CD4-positive, alpha-beta T cell treated with Interleukin-4 for 1 hour (primary cell): ENCODE results near the gene TMC4.

Experiments used
- DNase-seq, 2 donors: peaks; one replicate each; pipeline ENCODE4 v3.0.0-alpha.2; 2020 to 2022

Gene TMC4

DNA sequence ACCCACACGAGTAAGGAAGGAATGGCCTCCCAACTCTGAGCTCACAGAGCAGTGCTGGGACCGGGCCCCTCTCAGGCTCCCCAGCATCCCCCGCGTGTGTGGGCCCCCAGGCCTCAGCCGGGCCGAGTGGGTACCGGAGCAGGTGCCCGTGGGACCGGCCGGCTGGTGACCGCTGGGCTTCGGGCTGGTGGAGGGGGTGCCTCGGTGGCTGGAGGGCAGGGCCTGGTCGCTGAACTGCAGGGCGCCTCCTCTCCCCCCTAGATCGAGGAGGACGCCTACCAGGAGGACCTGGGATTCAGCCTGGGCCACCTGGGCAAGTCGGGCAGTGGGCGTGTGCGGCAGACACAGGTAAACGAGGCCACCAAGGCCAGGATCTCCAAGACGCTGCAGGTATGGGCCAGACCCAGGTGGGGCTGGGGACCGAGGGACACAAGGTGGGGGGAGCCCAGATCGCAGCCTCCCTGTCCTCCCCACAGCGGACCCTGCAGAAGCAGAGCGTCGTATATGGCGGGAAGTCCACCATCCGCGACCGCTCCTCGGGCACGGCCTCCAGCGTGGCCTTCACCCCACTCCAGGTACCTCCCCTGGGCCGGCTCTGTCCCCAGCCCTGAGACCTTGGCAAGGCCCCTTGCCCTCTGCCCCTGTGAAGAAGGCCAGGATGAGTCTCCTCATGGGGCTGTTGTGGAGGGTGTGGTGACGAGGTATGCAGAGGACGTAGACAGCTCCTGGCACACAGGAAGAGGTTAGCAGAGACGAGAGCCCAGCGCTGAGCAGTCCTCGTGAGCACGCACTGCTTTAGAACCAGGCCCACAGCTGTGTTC, 44.0 kb downstream of the TMC4 start:
- no peak for DNase-seq

DNA sequence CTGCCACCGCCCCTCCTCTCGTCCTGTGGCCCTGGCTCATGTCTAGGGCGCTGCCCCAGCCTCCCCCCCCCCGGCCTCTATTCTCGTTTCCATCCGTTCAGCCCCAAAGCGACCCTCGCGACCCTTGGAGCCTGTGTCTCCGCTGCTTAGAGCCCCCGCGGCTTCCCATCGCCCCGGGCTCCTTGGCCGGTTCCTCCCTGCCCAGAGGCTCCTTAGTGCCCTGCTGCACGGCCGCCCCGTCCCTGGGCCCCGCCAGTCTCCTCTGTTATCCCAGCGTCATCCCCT, 44.6 kb downstream of the TMC4 start:
- DNase-seq, result no peak

DNA sequence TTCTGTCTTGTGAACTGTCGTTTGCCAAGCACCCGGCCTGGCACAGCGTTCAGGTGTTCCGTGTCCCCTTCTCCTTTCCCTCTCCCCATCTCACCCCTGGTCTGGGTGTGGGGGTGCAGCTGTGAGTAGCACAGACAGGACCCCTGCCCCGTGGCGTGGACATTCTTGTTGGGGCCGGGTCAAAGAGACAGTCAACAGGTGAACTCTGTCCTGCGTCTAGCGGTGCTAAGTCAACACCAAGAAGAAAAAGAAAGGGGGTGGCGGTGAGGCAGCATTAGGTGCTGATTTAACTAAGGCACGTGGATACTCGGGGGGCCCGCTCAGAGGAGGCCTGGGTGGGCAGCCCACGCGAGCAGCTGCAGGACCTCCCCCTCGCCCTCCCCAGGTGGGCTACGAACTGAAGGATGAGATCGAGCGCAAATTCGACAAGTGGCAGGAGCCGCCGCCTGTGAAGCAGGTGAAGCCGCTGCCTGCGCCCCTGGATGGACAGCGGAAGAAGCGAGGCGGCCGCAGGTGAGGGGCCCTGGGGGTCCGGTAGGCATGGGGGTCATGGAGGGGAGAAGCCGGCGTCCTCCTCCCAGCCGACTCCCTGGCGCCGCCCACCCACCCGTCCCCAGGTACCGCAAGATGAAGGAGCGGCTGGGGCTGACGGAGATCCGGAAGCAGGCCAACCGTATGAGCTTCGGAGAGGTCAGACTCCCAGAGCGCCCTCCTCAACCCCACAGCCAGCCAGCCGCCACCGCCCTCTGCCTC, 45.1 kb downstream of the TMC4 start:
- DNase-seq, result no peak

DNA sequence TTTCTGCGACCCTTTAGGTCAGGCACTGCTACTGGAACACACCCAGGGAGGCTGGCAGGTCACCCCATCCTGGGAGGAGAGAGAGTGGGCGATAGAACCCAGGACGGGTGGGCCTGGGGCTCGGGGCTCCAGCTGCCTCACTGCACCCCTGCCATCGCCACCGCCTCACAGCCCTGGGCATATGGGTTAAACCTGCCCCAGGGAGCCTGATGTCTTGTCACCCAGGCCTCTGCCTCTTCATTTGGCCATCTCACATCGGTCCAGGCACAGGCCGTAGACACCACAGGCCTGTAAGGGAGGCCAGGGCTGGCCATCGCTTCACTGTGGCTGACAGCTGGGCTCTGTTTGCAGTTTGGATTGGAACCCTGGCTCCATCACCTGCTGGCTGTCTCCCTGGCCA, 47.2 kb downstream of the TMC4 start:
- no peak for DNase-seq

DNA sequence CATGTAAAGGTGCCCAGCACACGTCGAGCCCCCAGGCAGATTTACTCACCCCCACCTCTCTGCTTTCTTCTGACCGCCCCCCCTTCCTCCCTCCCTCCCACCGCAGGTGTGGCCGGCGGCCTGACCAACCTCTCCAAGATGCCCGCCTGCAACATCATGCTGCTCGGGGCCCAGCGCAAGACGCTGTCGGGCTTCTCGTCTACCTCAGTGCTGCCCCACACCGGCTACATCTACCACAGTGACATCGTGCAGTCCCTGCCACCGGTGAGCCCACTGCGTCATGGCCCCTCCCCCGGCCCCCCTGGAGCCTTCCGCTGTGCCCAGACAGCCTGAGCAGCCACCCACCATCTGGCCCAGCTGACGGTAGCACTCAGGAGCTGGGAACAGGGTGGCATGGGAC, 48.6 kb downstream of the TMC4 start:
- no peak for DNase-seq

DNA sequence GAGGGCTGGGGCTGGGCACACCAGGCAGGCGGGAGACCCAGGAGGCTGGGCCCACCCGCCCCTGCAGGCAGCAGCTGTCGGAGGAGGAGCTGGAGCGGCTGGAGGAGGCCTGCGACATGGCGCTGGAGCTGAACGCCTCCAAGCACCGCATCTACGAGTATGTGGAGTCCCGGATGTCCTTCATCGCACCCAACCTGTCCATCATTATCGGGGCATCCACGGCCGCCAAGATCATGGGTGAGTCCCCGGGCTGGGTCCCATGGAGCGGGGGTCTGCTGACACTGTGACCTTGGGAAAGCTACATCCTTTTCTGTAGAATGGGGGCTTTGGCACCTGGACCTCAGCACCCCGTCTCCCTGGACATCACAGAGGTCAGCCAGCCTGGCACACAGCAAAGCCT, 49.3 kb downstream of the TMC4 start:
- no peak for DNase-seq

DNA sequence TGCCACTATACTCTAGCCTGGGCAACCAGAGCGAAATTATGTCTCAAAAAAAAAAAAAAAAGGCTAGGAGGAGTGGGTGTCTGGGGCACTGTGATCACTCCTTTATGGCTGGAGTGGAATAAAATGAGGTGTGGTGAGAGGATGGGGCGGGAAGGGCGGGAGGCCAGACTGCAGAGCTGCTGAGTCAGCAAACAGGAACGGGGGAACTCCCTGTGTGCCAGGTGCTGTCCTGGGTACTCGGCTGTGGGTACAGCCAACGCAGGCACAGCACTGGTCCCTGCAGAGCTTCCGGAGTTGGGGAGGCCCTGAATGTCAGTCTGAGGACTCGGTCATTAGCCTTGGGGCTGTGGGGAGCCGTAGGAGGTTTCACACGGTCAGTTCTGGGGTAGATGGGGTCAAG, 51.7 kb downstream of the TMC4 start:
- DNase-seq, result no peak

DNA sequence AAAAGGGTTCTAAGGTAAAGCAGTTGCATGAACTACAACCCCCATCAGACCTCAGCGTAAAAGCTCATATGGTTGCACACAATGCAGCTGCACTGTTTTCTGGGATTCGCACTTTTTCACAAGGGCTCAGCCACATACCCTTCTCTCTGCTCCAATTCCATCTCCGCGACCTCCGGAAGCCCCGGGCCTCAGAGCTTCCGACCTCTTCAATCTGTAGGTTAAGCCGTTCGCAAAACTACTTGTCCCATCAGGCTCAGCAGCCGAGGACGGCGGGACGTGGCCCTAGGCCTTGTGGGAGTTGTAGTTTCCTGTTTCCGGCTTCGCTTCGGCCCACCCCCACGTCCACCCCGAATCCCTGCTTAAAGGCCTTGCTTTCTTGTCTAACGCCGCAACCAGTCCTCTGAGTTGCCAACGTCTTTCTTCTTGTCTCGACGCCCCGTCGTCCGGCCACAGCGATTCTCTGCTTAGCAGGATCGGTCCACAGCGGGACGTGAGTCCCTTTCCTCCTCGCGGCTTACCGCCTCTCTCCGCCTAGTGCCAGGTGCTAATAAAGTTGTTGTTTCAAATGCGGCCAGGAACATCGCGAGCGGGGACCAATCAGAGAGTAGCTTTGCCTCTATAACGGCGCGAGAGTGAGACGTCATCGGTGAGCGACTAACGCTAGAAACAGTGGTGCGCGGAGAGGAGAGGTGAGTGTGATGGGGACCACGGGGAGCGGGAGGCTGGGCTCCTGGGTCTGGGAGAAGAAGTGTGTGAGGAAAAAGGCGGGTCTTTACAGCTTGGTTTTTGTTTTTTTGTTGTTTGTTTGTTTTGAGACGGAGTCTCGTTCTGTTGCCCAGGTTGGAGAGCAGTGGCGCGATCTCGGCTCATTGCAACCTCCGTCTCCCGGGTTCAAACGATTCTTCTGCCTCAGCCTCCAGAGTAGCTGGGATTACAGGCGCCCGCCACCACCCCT, 57.6 kb downstream of the TMC4 start, which contains the start of the genes PRPF31 and TFPT:
TSS of gene PRPF31 (plus strand) at position 646 of the 955 bp plus-strand sequence. CDS start 2,525 bp downstream, outside the sequence.
TSS of gene TFPT (minus strand) at position 549 of the 955 bp plus-strand sequence. CDS start at position 161, 388 bp downstream.
- DNase-seq, result peak; percentile 95 to 97

DNA sequence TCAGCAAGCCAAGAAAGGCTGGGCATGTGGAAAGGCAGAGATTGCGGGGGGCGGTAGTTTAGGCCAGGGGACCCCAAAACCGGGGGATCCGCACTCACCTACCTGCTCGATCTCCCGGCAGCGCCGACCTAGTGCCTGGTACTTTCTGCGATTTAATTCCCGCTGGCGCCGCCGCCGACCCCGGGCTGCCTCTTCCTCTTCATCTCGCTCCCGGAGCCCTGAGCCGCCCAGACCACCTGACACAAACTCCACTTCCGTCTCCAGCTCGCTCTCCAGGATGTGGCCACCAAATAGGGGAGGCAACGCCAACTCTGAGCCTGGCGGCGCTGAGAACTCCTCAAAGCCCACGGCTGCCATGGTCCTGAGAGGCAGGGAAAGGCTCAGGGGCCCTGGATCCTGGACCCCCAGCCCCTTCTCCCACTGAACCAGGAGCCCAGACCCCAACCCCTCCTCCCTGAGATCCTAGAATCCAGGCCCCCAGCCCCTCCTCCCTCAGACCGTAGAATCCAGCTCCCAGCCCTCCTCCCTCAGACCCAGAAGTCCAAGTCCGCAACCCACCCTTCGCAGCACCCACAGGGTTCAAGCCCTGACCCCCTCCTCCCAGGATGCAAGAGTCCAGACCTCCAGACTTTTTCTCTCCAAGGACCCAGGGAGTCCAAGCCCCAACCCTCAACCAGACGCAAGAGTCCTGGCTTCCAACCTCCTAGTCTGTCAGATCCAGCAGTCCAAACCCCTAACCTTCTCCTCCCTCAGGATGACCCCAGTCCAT, 58.4 kb downstream of the TMC4 start:
- DNase-seq, result peak; percentile 32 to 57
